Measurements from ENCODE around the gene SCN1B.
A peak's percentile ranks its signal among the peaks of the same experiment; 100 is the strongest.
"Not testable (repeated sequence)": the region's sequence is repeated elsewhere in the genome, so short reads cannot be mapped to it uniquely, and the experiment has no call there.

Gene SCN1B

GRCh38 chr19:34994643-34995541, 35.4 kb upstream of the SCN1B start:
- no peak overlapping the region for H3K4me3 ChIP-seq (ENCODE audit: low read depth in 1 of 2, low read length in 1 of 2)
- no peaks in the 10 kb centered on the region for H3K9me3 ChIP-seq
- no peaks in the 10 kb centered on the region for H3K36me3 ChIP-seq
- peak overlapping the region; percentile 35 for H3K27ac ChIP-seq
- H3K4me1 ChIP-seq (ENCODE audit: control insufficient read depth in 1 of 2, insufficient read depth in 1 of 2, low read depth in 1 of 2, low read length in 1 of 2): peaks cover 47 to 61% of the 10 kb centered on the region in 2 experiments
- TF ChIP-seq, protein P1, sequence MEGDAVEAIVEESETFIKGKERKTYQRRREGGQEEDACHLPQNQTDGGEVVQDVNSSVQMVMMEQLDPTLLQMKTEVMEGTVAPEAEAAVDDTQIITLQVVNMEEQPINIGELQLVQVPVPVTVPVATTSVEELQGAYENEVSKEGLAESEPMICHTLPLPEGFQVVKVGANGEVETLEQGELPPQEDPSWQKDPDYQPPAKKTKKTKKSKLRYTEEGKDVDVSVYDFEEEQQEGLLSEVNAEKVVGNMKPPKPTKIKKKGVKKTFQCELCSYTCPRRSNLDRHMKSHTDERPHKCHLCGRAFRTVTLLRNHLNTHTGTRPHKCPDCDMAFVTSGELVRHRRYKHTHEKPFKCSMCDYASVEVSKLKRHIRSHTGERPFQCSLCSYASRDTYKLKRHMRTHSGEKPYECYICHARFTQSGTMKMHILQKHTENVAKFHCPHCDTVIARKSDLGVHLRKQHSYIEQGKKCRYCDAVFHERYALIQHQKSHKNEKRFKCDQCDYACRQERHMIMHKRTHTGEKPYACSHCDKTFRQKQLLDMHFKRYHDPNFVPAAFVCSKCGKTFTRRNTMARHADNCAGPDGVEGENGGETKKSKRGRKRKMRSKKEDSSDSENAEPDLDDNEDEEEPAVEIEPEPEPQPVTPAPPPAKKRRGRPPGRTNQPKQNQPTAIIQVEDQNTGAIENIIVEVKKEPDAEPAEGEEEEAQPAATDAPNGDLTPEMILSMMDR (IDR thresholded peaks at IDR 0.05): no peak
- no peaks in the 10 kb centered on the region for H3K27me3 ChIP-seq

GRCh38 chr19:34995551-34995950, 34.7 kb upstream of the SCN1B start:
- H3K4me1 ChIP-seq (ENCODE audit: control insufficient read depth in 1 of 2, insufficient read depth in 1 of 2, low read depth in 1 of 2, low read length in 1 of 2): peaks cover 49 to 54% of the 10 kb centered on the region in 2 experiments
- TF ChIP-seq, protein P1 (IDR thresholded peaks at IDR 0.05): no peak
- H3K27me3 ChIP-seq: no peaks in the 10 kb centered on the region
- H3K27ac ChIP-seq: no peak overlapping the region
- no peak overlapping the region for H3K4me3 ChIP-seq (ENCODE audit: low read depth in 1 of 2, low read length in 1 of 2)
- no peaks in the 10 kb centered on the region for H3K9me3 ChIP-seq
- no peaks in the 10 kb centered on the region for H3K36me3 ChIP-seq

DNA sequence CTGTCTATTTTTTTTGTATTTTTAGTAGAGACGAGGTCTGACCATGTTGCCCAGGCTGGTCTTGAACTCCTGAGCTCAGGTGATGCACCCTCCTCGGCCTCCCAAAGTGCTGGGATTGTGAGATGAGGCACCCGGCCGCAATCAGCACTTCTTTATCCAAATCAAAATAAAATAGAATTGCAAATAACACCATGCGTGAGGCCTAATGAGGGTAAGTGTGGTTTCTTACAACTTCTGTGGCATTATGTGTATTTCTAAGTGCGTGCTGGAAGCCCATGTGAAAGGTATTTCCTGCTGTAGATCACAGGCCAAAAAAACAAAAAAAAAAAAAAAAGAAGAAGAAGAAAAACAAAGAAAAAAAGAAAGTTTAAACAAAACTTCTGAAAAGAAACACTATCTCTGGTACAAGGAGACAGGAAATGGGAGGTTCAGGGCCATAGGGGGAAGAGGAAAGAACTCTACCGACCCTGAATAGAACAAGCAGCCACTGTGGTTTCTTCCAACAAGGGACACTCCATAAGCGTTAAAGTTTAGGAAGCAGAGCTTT, 33.1 kb upstream of the SCN1B start:
- Histone ChIP-seq H3K27ac (peak overlapping the region; percentile 99), H3K4me3 (ENCODE audit: low read depth in 1 of 2, low read length in 1 of 2) (no peak overlapping the region), H3K4me1 (ENCODE audit: control insufficient read depth in 1 of 2, insufficient read depth in 1 of 2, low read depth in 1 of 2, low read length in 1 of 2) (peaks cover 55 to 66% of the 10 kb centered on the region in 2 experiments), H3K27me3 (no peaks in the 10 kb centered on the region), H3K9me3 (no peaks in the 10 kb centered on the region), H3K36me3 (no peaks in the 10 kb centered on the region)
- TF ChIP-seq, protein P1 (IDR thresholded peaks at IDR 0.05): no peak

- H3K4me1 ChIP-seq (ENCODE audit: control insufficient read depth in 1 of 2, insufficient read depth in 1 of 2, low read depth in 1 of 2, low read length in 1 of 2): peaks cover 66 to 77% of the 10 kb centered on the region in 2 experiments
- peak overlapping the region; percentile 99 for H3K27ac ChIP-seq
- not testable (repeated sequence) for H3K36me3 ChIP-seq; H3K4me3 ChIP-seq (ENCODE audit: low read depth in 1 of 2, low read length in 1 of 2); H3K9me3 ChIP-seq; H3K27me3 ChIP-seq
Measured at GRCh38 chr19:34998224-34998623, 32.0 kb upstream of the SCN1B start.

- Histone ChIP-seq H3K9me3 (no peaks in the 10 kb centered on the region), H3K27ac (peak overlapping the region; percentile 99), H3K27me3 (no peaks in the 10 kb centered on the region), H3K4me1 (ENCODE audit: control insufficient read depth in 1 of 2, insufficient read depth in 1 of 2, low read depth in 1 of 2, low read length in 1 of 2) (peaks cover 73 to 84% of the 10 kb centered on the region in 2 experiments), H3K36me3 (no peaks in the 10 kb centered on the region), H3K4me3 (ENCODE audit: low read depth in 1 of 2, low read length in 1 of 2) (peak overlapping the region; percentile 74 to 97)
- TF ChIP-seq, protein P1 (IDR thresholded peaks at IDR 0.05): no peak
Measured at GRCh38 chr19:34998777-34999497, 31.3 kb upstream of the SCN1B start.

Data from neutrophil (primary cell).